ENCODE data around the gene CMPK1.

The CMPK1 gene

DNA sequence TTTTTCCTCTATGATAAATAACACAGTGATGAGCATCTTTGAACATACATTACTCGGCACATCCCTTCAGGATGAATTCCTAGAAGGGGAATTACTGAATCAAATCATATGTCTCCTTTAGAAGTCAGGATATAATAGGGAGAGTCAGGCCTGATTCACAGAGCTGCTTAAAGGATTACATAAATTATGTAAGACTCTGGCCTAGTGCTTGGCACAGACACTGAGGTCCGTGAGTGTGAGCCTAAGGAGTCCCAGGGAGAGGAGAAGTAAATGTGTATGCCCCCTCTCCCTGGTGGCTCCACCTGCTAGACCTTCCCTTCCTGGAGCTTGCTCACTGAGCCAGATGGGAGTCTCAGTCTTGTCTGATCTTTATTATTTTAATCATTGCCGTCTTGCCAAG lies 73.9 kb downstream of the CMPK1 start (continued):
- TF ChIP-seq PATZ1 (CRISPR knock-in tag; IDR thresholded peaks at IDR 0.05; ENCODE audit: borderline replicate concordance) (no peak), OSR1 (CRISPR knock-in tag; IDR thresholded peaks at IDR 0.05) (no peak), GLIS3 (CRISPR knock-in tag; IDR thresholded peaks at IDR 0.05) (no peak), PPARA (CRISPR knock-in tag; IDR thresholded peaks at IDR 0.05; ENCODE audit: borderline replicate concordance) (no peak)
- TF ChIP-seq, protein P1, sequence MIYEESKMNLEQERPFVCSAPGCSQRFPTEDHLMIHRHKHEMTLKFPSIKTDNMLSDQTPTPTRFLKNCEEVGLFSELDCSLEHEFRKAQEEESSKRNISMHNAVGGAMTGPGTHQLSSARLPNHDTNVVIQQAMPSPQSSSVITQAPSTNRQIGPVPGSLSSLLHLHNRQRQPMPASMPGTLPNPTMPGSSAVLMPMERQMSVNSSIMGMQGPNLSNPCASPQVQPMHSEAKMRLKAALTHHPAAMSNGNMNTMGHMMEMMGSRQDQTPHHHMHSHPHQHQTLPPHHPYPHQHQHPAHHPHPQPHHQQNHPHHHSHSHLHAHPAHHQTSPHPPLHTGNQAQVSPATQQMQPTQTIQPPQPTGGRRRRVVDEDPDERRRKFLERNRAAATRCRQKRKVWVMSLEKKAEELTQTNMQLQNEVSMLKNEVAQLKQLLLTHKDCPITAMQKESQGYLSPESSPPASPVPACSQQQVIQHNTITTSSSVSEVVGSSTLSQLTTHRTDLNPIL (CRISPR knock-in tag; IDR thresholded peaks at IDR 0.05; ENCODE audit: low read depth) = no peak

DNA sequence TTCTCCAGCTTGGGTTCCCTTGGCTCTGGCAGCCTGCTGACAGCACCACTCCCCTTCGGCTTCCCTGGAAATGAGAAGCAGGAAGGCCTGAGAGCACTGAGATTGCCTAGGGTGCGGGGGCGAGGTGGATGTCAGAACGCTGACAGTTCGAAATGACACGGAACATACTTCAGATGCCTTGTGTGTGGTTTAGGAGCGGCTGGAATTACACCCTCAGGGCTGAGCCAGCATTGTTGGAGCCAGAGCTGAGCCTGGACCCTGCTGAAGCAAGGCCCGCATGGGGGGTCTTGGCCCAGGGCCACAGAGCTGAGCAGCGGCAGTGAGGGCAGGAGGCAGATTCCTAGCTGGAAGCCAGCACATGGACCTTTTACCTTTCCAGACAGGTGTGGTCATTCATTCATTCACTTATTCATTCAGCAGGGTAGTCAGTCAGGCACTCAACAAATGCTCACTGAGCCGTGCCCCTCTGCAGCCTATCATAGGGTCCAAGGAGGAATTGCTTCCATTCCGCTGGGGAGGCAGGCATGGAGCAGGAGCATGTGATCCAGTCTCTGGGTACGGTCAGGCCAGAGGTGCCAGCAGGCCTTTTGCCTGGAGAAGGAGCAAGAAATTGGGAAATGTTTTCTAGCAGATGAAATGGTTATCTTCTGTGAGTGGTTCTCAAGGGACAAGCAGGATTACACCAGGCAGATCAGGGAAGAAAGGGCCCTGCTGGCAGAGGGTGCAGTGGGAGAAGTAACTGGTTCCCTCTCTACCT lies 75.9 kb downstream of the CMPK1 start:
- TF ChIP-seq ZFP3 (CRISPR knock-in tag; IDR thresholded peaks at IDR 0.05) (no peak), ISL1 (CRISPR knock-in tag; IDR thresholded peaks at IDR 0.05) (no peak), CSRNP3 (CRISPR knock-in tag; IDR thresholded peaks at IDR 0.05) (no peak), SNAI2 (CRISPR knock-in tag; IDR thresholded peaks at IDR 0.05) (no peak), ESRRG (CRISPR knock-in tag; IDR thresholded peaks at IDR 0.05) (no peak), ZFP30 (CRISPR knock-in tag; IDR thresholded peaks at IDR 0.05) (no peak), GLIS3 (CRISPR knock-in tag; IDR thresholded peaks at IDR 0.05) (no peak), PPARA (CRISPR knock-in tag; IDR thresholded peaks at IDR 0.05; ENCODE audit: borderline replicate concordance) (no peak), OSR1 (CRISPR knock-in tag; IDR thresholded peaks at IDR 0.05) (no peak), ZNF8 (CRISPR knock-in tag; IDR thresholded peaks at IDR 0.05) (no peak), BACH2 (CRISPR knock-in tag; IDR thresholded peaks at IDR 0.05; ENCODE audit: borderline replicate concordance) (no peak)
- TF ChIP-seq, protein P2, sequence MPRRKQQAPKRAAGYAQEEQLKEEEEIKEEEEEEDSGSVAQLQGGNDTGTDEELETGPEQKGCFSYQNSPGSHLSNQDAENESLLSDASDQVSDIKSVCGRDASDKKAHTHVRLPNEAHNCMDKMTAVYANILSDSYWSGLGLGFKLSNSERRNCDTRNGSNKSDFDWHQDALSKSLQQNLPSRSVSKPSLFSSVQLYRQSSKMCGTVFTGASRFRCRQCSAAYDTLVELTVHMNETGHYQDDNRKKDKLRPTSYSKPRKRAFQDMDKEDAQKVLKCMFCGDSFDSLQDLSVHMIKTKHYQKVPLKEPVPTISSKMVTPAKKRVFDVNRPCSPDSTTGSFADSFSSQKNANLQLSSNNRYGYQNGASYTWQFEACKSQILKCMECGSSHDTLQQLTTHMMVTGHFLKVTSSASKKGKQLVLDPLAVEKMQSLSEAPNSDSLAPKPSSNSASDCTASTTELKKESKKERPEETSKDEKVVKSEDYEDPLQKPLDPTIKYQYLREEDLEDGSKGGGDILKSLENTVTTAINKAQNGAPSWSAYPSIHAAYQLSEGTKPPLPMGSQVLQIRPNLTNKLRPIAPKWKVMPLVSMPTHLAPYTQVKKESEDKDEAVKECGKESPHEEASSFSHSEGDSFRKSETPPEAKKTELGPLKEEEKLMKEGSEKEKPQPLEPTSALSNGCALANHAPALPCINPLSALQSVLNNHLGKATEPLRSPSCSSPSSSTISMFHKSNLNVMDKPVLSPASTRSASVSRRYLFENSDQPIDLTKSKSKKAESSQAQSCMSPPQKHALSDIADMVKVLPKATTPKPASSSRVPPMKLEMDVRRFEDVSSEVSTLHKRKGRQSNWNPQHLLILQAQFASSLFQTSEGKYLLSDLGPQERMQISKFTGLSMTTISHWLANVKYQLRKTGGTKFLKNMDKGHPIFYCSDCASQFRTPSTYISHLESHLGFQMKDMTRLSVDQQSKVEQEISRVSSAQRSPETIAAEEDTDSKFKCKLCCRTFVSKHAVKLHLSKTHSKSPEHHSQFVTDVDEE (CRISPR knock-in tag; IDR thresholded peaks at IDR 0.05) = no peak
- no peak for ATAC-seq

DNA sequence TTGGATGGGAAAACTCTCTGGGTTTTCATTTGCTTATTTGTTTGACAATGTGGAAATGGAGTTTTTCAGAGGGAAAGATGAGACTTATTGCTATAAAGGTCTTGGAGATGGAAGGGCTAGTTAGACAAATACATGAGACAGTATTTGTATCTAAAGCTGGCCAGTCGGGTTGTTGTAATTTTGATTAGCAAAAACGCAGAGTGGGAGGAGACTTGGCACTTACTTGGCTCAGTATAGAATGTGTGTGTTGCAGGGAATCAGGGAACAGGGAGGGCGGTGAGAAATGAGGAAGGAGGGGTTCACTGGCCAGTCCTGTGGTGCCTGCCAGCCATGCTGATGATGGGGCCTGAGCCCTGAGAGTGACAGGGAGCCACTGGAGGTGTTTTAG lies 76.5 kb downstream of the CMPK1 start:
- TF ChIP-seq PPARA (CRISPR knock-in tag; IDR thresholded peaks at IDR 0.05; ENCODE audit: borderline replicate concordance) (no peak), TCF4 (CRISPR knock-in tag; IDR thresholded peaks at IDR 0.05; ENCODE audit: borderline replicate concordance) (no peak), ISL1 (CRISPR knock-in tag; IDR thresholded peaks at IDR 0.05) (no peak), BACH2 (CRISPR knock-in tag; IDR thresholded peaks at IDR 0.05; ENCODE audit: borderline replicate concordance) (no peak), SNAI2 (CRISPR knock-in tag; IDR thresholded peaks at IDR 0.05) (no peak), CSDC2 (CRISPR knock-in tag; IDR thresholded peaks at IDR 0.05) (no peak), ESRRG (CRISPR knock-in tag; IDR thresholded peaks at IDR 0.05) (no peak), PATZ1 (CRISPR knock-in tag; IDR thresholded peaks at IDR 0.05; ENCODE audit: borderline replicate concordance) (no peak)
- ATAC-seq = no peak

DNA sequence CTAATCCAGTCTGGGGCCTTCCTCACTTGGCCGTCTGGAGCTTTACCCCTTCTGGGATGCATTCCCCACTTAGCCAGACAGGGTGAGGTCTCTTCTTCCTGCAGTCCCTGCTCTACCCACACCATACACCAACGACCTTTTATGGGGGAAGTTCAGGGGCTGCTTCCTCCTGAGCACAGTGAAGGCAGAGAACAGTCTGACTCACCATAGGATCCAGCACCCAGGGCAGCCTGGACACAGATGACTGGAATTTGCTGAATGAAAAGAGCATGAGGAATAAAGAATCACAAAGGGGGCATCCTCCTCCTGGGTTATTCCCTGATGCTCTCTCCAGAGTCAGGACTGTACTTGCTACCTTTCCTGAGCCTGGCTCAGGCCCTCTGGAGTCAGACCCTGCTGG lies 77.8 kb downstream of the CMPK1 start:
- TF ChIP-seq ARNTL (CRISPR knock-in tag; IDR thresholded peaks at IDR 0.05; ENCODE audit: borderline replicate concordance, low read depth) (no peak), ESRRG (CRISPR knock-in tag; IDR thresholded peaks at IDR 0.05) (no peak), TOX (CRISPR knock-in tag; IDR thresholded peaks at IDR 0.05; ENCODE audit: borderline replicate concordance) (no peak), PATZ1 (CRISPR knock-in tag; IDR thresholded peaks at IDR 0.05; ENCODE audit: borderline replicate concordance) (no peak)
- ATAC-seq = no peak; the same call in 2 of the 3 replicates
